HG02763 (cell line): ENCODE measurements around the gene CD28.

Source experiments
- ATAC-seq: cut with Tn5 transposase; IDR thresholded peaks from one replicate; pipeline ENCODE4 v1.9.1; 2021; ENCODE audit warnings: mild to moderate bottlenecking, moderate library complexity; ENCODE audit not compliant: unreplicated experiment

Gene CD28

DNA sequence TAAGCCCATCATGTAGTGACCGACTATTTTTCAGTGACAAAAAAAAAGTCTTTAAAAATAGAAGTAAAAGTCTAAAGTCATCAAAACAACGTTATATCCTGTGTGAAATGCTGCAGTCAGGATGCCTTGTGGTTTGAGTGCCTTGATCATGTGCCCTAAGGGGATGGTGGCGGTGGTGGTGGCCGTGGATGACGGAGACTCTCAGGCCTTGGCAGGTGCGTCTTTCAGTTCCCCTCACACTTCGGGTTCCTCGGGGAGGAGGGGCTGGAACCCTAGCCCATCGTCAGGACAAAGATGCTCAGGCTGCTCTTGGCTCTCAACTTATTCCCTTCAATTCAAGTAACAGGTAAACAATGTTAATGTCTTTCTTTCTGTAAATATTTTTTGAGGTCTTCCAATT lies at the start of gene CD28:
Gene CD28 (plus strand): TSS at position 237 of the 400 bp plus-strand sequence. CDS start 58 bp downstream, at position 295.
- peak; percentile 100 for ATAC-seq

DNA sequence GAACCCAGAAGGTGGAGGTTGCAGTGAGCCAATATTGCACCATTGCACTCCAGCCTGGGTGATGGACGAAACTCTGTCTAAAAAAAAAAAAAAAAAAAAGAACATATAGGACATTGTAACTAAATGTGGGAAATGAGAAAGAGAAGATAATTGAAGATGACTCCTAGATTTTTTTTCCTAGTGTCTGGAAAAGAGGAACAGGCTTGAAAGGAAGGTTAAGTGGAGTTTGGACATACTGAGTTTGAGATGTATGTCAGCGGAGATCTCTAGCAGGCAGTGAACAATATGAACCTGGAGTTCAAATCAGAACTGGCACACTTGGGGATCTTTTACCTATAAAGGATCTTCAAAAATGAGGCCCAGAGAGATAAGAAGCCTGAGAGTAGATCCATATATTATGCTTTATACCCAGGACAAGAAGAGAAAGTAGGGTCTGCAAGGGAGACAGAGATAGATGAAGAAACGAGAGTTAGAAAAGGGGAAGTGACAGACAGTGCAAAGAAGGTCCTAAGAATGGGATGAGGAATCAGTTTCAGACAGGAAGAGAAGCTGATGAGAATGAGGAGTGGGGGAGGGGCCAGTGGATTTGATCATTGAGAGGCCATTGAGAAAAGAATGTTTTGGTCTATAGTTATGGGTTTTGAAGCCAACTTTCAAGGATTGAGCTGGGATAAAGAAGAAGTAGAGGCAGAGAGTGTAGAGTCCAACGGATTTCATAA lies 46.9 kb upstream of the CD28 start:
- ATAC-seq, result peak; percentile 63

GRCh38 chr2:203660465-203660864 lies 46.0 kb upstream of the CD28 start:
- ATAC-seq, result no peak

DNA sequence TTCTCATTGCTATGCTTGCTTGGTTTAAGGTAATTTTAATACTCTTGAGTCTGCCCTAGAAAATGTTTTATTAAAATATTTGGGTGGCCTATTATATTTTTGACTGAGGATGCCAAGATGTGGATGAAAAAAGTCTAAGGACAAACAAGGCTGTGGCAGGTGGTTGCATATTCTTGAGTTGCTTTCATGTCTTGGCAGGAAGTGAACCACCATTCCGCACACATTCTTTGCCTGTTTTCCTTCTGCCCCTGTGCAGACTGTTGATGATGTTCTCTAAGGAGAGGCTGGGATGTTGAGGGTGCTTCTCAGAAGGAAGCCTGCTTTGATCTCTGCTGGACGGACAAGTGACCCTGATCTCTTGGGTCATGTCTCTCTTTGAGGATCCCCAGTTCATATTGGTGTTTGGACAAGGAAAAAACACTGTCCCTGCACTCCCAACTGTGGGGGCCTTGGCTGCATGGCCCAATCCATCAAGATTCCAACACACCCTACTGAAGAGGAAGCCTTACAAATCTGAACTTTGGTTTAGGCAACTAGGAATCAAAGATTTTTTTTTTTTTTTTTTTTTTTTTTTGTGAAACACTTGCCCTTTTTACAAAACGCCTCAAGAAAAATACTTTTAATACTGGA lies 45.0 kb upstream of the CD28 start:
- ATAC-seq, result no peak

DNA sequence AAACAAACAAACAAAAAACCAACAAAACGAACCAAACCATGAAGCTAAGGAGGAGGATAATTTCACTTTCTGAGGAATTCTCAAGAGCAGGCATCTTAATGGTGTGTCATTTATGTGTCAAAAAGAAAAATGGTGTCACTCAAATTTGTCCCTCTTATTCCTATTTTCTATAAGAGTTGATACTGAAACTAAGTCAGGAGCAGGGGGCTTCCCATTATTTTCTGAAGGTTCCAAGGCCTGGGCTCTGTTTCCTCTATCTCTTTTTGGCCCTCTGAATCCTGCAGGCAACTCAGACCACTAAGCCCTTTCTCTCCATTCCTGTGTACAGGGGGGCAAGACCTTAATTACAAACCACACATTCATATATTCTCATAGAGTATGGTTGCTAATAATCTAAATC lies 44.0 kb upstream of the CD28 start:
- no peak for ATAC-seq

DNA sequence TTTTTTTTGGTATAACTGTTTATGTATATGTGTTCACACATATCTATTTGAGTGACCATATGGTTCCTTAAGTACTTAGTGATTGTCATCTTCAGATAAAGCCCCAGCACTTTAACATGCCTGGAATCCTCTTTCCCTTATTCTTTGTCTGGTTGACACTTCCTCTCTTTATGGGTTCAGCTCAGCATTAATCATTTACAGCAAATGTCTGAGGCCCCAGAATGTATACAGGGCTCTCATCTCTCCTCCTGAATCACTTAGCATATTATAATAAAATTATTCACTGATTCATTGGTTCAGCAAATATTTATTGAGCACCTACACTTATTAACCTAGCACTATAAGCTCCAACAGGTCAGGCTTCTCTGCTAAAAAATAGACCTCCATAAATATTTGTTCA lies 43.5 kb upstream of the CD28 start:
- no peak for ATAC-seq

DNA sequence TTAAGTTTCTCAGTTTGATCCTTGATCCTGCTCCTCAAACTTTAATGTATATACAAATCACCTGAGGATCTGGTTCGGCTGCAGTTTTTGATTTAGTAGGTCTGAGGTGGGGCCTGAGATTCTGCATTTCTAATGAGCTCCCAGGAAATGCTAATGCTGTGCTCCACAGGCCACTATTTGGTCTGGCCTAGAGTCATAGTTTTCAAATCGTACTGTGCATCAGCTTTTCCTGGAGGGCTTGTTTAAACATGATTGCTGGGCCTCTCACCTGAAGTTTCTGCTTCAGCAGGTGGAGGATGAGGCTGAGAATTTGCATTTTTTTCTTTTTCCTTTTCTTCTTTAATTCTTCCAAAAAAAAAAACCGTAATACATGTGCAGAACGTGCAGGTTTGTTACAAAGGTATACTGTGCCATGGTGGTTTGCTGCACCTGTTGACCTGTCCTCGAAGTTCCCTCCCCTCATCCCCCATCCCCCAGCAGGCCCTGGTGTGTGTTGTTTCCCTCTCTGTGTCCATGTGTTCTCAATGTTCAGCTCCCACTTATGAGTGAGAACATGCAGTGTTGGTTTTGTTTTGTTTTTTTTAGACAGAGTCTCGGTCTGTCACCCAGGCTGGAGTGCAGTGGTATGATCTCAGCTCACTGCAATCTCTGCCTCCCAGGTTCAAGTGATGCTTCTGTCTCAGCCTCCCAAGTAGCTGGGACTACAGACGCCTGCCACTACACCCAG lies 42.2 kb upstream of the CD28 start:
- ATAC-seq, result no peak

- ATAC-seq, result no peak
Measured at GRCh38 chr2:203667838-203668237, 38.6 kb upstream of the CD28 start.

DNA sequence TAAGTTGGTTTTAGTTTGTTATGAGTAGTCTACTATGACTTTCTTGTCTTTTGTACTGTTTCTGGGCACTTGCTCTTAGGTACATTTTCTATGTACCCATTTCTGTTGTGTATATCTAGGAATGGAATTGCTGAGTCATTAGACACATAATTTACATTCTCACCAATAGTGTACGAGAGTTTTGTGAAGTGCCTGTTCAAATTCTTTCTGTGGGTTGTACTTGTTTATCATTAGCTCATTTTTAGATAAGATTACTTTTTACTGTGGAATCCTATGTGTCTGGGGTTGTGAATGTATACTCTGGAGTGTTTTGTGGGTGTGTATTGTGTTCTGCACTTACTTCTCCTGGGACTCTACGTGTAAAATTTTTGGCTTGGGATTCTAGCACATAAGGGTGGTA lies 36.6 kb upstream of the CD28 start:
- ATAC-seq, result no peak

DNA sequence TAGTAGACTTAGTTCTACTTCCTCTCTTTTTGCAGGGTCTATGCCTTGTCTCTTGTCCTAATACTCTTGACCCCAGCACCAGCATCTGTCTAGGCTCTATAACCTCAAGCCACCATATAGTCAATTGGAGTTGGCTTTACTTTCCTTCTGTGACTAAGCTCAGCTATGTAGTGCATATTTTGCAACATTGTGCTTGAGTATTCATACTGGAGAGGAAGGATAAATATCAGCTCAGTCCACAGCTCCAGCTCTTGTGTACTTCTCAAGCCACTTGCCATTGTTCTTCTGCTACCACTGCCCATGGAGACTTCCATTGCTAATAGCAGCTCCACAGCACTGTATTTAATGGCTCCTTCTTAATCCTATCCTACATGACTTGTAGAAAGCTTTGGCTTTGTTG lies 35.5 kb upstream of the CD28 start:
- ATAC-seq, result no peak

- no peak for ATAC-seq
Measured at GRCh38 chr2:203671876-203672275, 34.6 kb upstream of the CD28 start.

DNA sequence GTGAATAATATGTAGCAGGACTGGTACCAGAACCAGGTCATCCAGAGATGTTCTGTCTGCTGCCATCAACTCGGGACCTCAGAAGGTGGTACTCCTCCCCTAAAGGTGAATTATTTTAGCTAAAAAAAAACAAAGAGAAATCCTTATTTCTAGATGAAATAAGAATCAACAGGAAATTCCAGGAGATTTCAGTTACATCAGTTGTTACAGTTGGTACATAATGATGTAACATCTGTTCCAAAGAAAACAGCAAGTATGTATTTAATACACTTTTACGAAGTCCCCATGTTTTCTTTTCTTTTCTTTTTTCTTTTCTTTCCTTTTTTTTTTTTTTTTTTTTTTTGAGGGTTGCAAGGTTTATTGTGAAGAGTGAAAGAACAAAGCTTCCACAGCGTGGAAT lies 33.6 kb upstream of the CD28 start:
- ATAC-seq, result no peak

DNA sequence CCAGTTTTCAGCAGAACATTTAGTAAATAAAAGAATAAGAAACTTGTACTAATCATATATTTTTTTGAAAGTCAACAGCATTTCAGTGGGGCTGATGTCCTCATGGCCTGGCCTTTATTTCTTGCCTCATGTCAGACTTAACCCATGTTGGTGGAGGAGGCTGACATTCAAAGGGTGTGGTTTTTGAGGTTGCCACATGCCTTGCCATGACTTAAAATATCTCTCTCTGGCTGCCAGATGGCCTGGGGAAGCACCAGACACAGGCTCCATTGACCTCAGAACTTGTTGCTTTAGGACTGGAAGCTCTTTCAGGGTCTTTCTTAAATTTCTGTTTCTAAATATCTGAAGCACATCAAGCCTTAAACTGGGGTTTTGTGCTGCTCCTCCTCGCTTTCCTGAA lies 32.5 kb upstream of the CD28 start:
- ATAC-seq, result peak; percentile 99

DNA sequence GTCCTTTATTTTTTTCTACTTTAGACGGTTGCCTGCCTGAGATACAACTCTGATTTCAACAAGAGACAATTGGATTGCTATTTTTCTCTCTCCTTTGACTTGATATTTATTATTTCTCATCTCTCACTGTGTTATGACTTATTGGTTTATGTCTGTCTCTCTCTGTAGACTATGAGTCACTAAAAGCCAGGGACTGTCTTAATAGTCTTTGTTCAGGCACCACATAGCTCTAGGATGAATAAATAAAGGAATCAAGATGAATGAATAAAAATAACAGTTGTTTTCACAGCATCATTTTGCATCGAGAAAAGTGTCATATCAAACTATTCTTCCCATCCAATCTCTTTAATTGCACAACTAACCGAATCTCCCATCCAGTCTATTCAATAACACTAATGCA lies 31.4 kb upstream of the CD28 start:
- no peak for ATAC-seq

GRCh38 chr2:203678971-203679370 lies 27.5 kb upstream of the CD28 start:
- no peak for ATAC-seq

GRCh38 chr2:203679401-203679800 lies 27.0 kb upstream of the CD28 start:
- ATAC-seq, result no peak

DNA sequence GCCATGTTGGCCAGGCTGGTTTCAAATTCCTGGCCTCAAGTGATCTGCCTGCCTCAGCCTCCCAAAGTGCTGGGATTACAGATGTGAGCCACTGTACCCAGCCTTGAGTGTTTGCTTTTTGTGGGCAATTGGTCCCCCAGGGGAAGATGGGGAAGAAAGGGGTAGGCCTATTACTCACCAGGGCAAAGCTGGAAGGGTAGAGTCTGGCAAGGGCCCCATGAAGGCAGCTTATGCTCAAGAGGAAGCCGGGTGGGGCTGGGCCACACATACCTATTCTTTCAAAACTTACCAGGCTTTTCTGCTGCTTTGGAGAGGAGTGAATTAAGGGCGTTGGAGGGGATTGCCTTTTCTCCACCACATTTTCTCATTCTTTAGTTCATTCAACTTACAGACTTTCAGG lies 24.5 kb upstream of the CD28 start:
- ATAC-seq, result no peak

- no peak for ATAC-seq
Measured at GRCh38 chr2:203682688-203683130, 23.7 kb upstream of the CD28 start.

- ATAC-seq, result no peak
Measured at GRCh38 chr2:203683421-203683820, 23.0 kb upstream of the CD28 start.

GRCh38 chr2:203683932-203684556 lies 22.4 kb upstream of the CD28 start:
- peak; percentile 75 for ATAC-seq

DNA sequence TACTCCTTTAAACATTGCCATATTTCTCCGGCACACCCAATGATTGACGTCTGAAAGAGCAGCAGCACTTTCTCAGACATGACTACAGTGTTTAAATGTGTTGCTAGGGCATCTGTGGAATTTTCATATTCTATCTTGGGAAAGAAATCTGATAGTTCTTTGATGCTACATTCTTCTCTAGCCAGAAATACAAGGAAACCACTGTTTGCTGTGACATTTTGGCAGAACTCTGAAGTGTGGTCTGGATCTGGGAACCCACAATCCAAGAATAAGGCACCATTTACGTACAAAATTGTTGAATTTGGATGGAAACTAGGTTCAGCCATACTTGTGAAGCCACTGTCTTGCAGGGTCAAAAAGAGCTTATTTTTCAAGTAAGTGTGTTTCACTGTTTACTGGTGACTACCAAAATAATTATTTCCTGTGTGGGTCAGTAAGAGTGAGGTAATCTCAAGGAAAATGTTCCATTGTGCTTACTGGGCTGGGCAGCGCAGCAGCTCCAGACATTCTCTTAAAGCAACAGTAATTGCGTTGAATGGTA lies 21.3 kb upstream of the CD28 start:
- no peak for ATAC-seq
